GM12892 (cell line): ENCODE results near the gene OXCT1.

Experiments used
- DNase-seq: peaks from one replicate; pipeline ENCODE4 v3.0.0; 2011; ENCODE audit not compliant: insufficient read length
- FAIRE-seq: peaks from 2 replicates; lab custom pipeline; 2011; peaks lifted over from hg19 to GRCh38; lab: Jason Lieb, UNC
- POLR2A ChIP-seq: IDR thresholded peaks from 2 replicates; pipeline ENCODE4 v1.6.1; 2011; ENCODE audit warnings: low read depth, low read length, control low read depth
- POLR2AphosphoS5 ChIP-seq: IDR thresholded peaks from 2 replicates; pipeline ENCODE4 v1.6.1; 2011; ENCODE audit warnings: low read depth, low read length, control low read depth
- TAF1 ChIP-seq: IDR thresholded peaks from 2 replicates; pipeline ENCODE4 v1.6.1; 2011; ENCODE audit warnings: low read depth, mild to moderate bottlenecking, control low read depth, low read length, borderline replicate concordance

The OXCT1 gene

GRCh38 chr5:41842777-41843176, 27.4 kb downstream of the OXCT1 start:
- TF ChIP-seq TAF1 (no peak), POLR2AphosphoS5 (no peak), POLR2A (no peak)
- peak; percentile 84 for FAIRE-seq
- DNase-seq: no peak

- TF ChIP-seq POLR2AphosphoS5 (no peak), TAF1 (no peak), POLR2A (no peak)
- DNase-seq (no peak), FAIRE-seq (no peak)
These were observed 28.9 kb downstream of the OXCT1 start for GRCh38 chr5:41841325-41841724.

GRCh38 chr5:41840251-41840650, 30.0 kb downstream of the OXCT1 start:
- no peak for TF ChIP-seq POLR2AphosphoS5
- TF ChIP-seq TAF1: no peak
- no peak for TF ChIP-seq POLR2A
- FAIRE-seq: no peak
- no peak for DNase-seq

GRCh38 chr5:41837793-41838192, 32.4 kb downstream of the OXCT1 start:
- DNase-seq: no peak
- TF ChIP-seq POLR2AphosphoS5: no peak
- TF ChIP-seq TAF1: no peak
- no peak for TF ChIP-seq POLR2A
- peak; percentile 58 for FAIRE-seq

GRCh38 chr5:41835645-41836044, 34.6 kb downstream of the OXCT1 start:
- TF ChIP-seq TAF1 (no peak), POLR2A (no peak), POLR2AphosphoS5 (no peak)
- FAIRE-seq: no peak
- no peak for DNase-seq

- FAIRE-seq (no peak), DNase-seq (no peak)
- TF ChIP-seq POLR2AphosphoS5: no peak
- no peak for TF ChIP-seq POLR2A
- TF ChIP-seq TAF1: no peak
These were observed 35.7 kb downstream of the OXCT1 start for GRCh38 chr5:41834506-41834905.

GRCh38 chr5:41832430-41832829, 37.8 kb downstream of the OXCT1 start:
- DNase-seq: no peak
- TF ChIP-seq TAF1 (no peak), POLR2AphosphoS5 (no peak), POLR2A (no peak)
- no peak for FAIRE-seq

- no peak for TF ChIP-seq POLR2AphosphoS5
- TF ChIP-seq POLR2A: no peak
- no peak for TF ChIP-seq TAF1
- DNase-seq: no peak
- FAIRE-seq: no peak
These were observed 39.1 kb downstream of the OXCT1 start for GRCh38 chr5:41831155-41831554.

GRCh38 chr5:41827792-41828191, 42.4 kb downstream of the OXCT1 start:
- TF ChIP-seq POLR2A: no peak
- no peak for TF ChIP-seq TAF1
- TF ChIP-seq POLR2AphosphoS5: no peak
- no peak for DNase-seq
- FAIRE-seq: no peak

GRCh38 chr5:41822036-41822435, 48.2 kb downstream of the OXCT1 start:
- TF ChIP-seq TAF1 (no peak), POLR2A (no peak), POLR2AphosphoS5 (no peak)
- FAIRE-seq (no peak), DNase-seq (no peak)

- no peak for DNase-seq
- TF ChIP-seq TAF1 (no peak), POLR2AphosphoS5 (no peak), POLR2A (no peak)
- no peak for FAIRE-seq
These were observed 49.2 kb downstream of the OXCT1 start for GRCh38 chr5:41821051-41821450.

GRCh38 chr5:41820150-41820549, 50.1 kb downstream of the OXCT1 start:
- TF ChIP-seq POLR2AphosphoS5 (no peak), POLR2A (no peak), TAF1 (no peak)
- no peak for DNase-seq
- no peak for FAIRE-seq

- no peak for TF ChIP-seq POLR2AphosphoS5
- no peak for TF ChIP-seq TAF1
- no peak for TF ChIP-seq POLR2A
- DNase-seq: no peak
- no peak for FAIRE-seq
These were observed 52.5 kb downstream of the OXCT1 start for GRCh38 chr5:41817625-41818301.
